DMS79 treated with DMSO at 0.1 percent for 48 hours (cell line): Measurements from ENCODE around the gene SLC25A47.

Experiments used
- DNase-seq: peaks from one replicate; lab custom pipeline; 2025; lab: John Stamatoyannopoulos, UW

The SLC25A47 gene

DNA sequence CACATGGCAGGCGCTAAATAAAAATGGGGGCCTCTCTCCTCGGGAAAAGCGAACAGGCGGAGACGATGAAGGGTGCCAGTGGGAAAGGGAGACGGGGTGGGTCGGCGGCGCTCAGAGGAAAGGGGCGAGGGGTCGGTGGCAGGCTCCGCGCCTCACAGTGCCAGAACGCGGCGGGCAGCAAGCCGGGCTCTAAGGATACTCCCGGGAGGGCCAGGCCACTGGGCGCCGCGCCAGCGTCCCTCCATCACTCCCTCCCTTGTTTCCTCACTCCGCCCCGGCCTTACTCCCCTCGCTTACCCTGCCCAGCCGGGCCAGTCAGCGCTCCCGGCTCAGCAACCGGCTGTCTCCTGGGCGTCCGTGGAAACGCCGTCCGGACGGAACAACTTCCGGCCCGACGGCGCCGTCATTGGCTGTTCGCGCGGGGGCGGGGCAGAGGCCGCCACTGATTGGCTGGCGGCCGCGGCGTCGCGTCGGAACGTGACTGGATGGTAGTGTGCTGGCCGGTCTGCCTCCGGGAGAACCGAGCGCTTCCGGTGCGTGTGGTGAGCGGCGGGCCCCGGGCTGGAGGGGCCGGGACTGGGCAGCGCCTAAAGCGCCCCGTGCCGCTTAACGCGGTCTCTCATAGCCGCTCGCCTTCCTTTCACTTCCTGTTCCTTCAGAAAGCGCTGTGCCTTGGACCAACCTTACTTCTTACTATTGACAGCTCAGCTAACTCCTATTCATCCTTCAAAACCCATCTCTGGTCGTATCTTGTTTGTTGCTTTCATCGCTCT is 53.0 kb downstream of the SLC25A47 start, which contains the start of gene WDR25:
Gene WDR25 (plus strand): TSS at position 523 of the 773 bp plus-strand sequence.
- peak; percentile 95 for DNase-seq

DNA sequence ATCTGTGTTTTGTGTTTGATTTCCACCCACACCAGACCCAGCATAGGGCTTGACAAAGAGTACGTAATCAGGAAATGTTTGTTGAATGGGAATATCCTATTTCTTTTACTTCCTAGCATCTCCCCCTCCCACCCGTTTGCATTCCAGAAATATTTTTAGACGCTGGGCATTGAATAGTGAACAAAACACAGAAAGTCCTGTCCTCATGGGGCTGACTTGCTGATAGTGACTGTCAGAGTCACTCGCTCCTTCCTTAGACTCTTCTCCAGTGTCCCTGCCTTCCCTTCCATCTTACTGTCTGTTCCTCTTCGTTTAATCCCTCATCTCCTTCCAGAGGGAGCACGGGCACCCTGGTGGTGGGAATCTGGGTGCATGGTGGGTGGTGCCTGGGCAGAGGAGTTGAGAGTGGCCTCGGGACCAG is 53.6 kb downstream of the SLC25A47 start:
- DNase-seq = no peak
